HG03469 (cell line): Measurements from ENCODE around the gene SLC9B1.

ENCODE experiments used
- ATAC-seq: cut with Tn5 transposase; IDR thresholded peaks from one replicate; pipeline ENCODE4 v1.9.1; 2021; ENCODE audit warnings: mild to moderate bottlenecking, moderate library complexity, moderate number of reproducible peaks; ENCODE audit not compliant: unreplicated experiment

SLC9B1 gene, protein sequence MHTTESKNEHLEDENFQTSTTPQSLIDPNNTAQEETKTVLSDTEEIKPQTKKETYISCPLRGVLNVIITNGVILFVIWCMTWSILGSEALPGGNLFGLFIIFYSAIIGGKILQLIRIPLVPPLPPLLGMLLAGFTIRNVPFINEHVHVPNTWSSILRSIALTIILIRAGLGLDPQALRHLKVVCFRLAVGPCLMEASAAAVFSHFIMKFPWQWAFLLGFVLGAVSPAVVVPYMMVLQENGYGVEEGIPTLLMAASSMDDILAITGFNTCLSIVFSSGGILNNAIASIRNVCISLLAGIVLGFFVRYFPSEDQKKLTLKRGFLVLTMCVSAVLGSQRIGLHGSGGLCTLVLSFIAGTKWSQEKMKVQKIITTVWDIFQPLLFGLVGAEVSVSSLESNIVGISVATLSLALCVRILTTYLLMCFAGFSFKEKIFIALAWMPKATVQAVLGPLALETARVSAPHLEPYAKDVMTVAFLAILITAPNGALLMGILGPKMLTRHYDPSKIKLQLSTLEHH

DNA sequence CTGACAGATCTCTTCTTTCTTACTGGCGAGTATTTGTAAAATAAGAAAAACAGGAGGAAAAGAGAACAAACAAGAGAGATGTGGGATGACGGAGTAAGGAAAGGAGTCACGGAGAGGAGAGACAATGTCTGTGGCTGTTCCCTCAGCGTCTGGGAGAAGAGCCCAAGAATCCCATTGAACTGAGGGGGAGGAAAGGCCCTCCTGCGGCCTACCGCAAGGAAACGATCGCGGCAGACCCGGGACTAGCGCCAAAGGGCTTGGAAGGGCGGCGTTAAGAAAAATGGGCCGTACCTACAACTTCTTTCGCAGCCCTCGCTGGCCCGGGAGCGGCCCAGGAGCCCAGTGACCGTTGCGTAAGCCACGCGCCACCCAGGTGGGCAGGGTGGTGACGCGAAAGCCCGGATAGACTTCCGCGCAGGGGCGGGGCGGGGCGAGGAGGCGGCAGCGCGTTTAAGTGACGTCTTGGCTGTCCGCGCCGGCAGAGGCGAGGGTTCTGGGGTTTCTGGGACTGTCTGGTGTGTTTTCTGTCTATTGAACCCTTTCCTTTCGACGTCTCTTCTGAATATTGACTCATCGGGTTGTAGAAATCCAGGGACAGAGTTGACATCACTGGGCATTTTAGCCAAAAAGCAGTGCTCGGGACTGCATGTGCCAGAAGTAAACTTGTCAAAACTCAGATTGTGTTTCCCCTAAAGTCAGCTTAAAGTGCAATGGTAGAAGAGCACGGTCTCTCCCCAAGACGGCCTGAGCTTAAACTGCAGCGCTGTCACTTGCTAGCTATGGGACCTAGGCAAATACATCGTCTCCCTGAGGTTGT is at the start of gene SLC9B1:
TSS of gene SLC9B1 (minus strand) at position 398 of the 817 bp plus-strand sequence. CDS start 27,994 bp downstream, outside the sequence.
- peak; percentile 93 for ATAC-seq

DNA sequence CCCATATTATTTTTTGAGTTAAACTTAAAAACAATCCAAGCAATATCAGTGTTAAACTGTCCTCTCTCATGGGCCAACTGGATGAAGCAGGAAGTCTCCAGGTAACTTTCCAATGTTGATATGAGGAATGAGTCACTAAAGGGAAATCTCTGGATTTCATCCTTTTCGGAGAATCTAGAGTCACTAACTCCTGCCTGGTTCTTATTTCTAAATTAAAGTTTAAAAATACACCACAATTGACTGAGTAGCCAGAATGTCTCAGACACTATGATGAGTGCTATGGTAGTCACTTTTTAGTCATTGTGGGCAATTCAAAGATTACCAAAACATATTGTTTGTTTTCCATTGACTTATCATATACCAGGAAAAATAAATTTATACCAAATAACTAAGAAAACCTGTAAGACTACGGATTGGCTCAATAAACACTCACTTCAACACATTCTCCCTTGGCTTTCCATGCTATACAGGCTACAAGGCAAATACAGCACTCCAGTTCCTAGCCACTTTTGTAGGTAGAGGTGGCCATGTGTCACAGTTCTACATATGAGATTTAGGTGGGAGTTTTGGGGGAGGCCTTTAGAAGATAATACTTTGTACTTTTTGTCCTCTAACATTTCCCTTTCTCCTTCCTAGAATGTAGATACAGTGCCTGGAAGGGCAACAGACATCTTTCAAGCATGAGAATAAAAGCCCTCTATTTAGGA is 48.5 kb upstream of the SLC9B1 start:
- no peak for ATAC-seq

DNA sequence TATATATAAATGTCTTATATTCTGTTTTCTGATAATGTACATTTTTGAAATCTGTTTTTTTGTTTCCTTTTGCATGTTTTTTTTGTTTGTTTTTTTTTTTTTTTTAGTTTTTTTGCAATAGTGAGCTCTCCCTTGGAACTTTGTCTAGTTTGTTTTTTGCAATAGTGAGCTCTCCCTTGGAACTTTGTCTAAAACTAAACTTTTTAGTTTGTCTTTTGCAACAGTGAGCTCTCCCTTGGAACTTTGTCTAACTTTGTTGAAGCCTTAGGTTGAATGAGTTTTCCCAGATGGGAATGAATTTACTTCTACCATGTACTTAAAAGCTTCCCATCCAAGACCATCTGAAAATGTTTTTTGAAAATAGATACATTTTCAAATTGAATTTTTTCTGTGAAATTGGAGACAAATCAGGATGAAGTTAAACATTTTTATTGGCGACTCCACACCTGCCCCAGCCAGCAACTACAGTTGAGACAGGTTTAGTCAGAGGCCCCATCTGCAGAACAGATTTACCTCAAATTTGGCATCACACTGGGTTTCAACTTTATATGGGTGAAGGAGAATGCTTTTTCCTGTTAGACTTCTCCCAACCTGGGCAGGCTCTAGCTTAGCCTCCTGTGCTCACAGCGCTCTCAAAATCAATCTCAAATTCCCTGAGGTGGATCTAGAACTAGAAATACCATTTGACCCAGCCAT is 41.1 kb upstream of the SLC9B1 start:
- ATAC-seq, result no peak

DNA sequence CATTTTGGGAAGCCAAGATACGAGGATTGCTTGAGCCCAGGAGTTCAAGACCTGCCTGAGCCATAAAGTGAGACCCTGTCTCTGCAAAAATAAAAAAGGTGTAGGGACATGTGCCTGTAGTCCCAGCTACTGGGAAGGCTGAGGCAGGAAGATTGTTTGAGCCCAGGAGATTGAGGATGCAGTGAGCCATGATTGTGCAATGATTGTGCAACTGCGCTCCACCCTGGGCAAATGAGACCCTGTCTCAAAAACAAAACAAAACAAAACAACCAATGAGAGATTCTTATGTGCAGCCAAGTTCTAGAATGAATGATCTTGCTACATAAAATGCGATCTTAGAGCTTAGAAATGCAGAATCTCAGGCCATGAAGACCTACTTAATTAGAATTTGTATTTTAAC is 34.5 kb upstream of the SLC9B1 start:
- ATAC-seq, result no peak

DNA sequence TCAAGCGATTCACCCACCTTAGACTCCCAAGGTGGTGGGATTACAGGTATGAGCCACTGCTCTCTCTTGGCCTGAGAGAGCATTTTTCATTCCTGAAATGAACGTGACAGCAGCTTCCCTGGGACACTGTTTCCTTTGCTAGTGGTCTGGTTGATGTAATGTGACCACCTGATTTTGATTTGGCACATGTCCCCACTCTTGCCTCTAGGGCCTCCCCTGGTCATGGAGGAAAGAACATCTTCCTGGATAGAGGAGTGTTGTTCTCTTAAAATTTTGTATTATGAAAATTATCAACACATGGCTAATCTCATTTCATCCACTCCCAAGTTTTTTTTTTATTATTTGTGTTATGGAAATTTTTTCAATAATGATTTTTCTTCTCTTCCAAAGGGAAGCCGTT is 33.3 kb upstream of the SLC9B1 start:
- ATAC-seq, result no peak

DNA sequence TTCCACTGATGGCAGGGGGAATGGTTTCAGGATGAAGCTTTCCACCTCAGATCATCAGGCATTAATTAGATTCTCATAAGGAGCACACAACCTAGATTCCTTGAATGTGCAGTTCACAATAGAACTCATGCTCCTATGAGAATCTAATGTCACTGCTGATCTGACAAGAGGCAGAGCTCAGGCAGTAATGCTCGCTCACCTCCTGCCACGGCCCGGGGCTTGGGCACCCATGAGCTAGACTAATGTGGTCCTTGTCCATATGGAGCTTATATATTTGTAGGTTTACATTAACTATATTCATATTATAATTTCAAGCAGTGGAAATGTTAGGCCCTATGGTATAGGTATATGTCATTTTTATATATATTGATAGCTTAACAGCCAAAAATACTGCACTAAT is 32.6 kb upstream of the SLC9B1 start:
- ATAC-seq, result no peak

DNA sequence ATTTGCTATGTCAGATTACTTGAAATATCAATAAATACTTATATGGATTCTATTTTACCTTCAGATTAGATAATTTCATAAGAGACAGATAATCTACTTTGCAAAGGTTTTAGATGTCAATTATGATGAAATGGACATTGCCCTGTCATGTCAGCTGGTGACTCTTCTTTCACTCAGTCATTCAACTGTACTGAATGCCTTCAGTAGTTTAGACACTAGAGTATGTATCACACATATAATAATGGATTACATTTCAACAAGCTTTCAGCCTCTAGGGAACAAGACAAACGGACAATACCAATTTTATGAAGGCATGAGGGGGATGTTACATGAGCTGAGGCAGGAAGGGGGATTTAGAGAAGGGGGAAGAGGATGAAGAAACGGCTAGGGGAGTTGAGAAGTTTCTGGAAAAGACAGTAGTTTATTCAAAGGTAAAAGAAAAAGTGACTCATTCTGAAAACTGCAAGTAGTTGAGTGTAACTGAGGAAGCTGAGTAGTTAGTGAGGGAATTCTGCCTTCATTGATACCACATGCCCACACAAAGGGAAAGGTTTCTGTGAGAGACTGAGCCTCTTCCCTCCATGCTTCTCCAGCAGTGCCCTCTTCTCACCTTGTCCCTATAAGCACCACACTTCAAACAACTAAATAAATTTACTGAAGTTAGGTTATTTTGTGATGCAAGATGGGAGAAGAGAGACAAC is 31.4 kb upstream of the SLC9B1 start:
- no peak for ATAC-seq

DNA sequence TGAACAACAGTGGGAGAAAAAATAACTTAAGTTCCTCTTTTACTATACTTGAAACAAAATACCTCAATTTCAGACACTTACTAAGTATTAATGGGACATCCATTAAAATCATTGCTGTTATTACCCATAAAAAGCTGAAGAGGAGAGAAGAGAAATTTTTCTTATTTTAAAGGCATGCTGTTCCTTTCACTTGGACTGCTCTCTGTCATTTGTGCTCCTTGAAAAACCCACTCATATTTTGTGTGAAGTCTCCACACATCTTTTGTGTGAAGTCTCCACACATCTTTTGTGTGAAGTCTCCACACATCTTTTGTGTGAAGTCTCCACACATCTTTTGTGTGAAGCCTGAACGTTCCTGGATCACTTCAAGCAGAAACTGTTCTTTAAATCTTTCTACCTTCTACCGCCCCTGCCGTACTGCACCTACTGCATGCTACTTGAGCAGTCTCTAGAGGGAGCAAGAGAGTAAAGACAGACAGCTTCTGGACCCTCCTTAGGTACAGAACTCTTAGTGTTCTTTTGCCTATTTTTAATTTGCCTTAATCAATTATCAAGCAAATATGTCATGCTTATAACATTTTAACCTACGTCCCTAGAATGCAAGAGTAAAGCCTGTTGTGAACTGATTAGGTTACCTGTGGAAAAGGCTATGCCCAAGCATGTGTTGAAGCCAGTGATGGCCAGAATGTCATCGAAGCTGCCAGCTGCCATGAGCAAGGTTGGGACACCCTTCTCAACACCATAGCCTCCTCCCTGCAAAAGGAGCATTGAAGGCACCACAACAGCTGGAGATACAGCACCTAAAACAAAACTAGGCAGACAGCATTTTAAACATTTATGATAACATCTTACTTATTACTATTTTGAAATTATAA is 27.1 kb upstream of the SLC9B1 start:
- ATAC-seq, result peak; percentile 97

DNA sequence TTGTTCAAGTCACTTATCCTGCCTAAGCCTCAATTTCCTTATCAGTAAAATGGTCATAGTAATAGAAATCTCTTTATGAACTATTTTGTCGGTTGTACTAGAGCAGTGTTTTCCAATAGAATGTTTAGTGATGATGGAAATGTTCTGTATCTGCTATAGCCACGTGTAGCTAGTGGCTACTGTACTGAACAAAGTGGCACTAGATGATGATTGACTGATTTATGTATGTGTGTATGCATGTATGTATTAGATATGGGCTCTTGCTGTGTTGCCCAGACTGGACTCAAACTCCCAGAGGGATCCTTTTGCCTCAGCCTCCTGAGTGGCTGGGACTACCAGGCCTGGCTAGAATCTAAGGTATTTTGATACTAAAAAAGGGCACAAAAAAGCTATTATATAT is 24.7 kb upstream of the SLC9B1 start:
- ATAC-seq, result no peak

DNA sequence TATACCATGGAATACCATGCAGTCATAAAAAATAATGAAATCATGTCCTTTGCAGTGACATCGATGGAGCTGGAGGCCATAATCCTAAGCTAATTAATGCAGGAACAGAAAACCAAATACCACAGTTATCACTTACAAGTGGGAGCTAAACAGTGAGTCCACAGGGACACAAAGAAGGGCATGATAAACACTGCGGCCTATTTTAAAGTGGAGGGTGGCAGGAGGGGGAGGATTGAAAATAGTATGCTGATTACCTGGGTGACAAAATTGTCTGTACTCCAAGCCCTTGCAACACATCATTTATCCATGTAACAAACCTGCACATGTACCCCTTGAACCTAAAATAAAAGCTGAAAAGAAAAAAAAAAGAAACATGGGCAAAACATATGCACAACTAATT is 16.7 kb upstream of the SLC9B1 start:
- ATAC-seq, result no peak

DNA sequence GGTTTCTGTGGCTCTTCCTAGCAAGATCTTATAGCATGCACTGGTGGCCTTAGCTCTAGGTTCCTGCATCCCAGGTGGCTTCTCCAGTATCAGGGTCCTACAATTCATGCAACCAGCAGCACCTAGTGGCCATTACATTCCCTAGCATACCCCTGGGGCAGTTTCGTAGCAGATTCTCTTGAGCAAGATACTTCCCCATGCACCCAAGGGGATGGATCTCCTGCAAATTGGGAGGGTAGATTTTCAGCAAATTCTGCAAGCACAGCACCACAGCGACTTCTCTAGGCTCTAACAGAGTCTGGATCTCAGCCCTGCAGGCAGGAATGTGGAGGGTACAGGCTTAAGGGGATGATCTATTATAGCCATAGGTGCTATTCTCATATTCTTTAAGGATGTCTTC is 13.1 kb upstream of the SLC9B1 start:
- no peak for ATAC-seq

DNA sequence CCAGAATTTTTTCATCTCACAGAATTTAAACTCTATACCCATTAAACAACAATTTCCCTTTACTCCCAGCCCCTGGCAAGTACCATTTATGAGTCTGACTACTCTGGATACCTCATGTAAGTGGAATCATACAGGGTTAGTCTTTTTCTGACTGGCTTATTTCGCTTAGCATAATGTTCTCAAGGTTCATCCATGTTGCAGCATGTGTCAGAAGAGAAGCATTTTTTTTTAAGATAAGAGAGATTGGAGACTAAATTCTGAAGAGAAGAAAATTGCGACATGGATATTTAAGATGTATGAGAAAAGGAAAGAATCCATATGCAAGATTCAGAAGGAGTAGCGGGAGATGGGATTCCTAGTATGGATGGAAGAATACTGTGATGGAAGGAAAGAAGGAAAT is 11.3 kb upstream of the SLC9B1 start:
- ATAC-seq, result no peak

DNA sequence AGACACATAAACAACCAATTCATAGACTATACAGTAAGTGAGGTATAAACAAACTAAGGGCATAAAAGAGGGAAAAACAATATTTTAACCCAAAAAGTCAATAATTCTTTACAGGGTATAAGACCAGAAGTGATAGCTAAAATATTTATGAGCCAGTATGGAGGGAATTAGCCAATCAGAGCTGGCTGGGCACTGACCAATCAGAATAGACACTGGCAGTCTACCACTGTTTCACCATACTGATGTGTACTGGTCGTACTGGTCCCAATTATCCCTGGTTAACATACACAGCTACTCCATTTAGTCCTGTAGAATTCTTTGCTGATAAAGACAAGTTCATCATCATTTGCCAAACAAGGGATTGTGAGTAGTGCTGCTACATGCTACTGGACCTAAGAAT is 9.8 kb upstream of the SLC9B1 start:
- ATAC-seq, result no peak

DNA sequence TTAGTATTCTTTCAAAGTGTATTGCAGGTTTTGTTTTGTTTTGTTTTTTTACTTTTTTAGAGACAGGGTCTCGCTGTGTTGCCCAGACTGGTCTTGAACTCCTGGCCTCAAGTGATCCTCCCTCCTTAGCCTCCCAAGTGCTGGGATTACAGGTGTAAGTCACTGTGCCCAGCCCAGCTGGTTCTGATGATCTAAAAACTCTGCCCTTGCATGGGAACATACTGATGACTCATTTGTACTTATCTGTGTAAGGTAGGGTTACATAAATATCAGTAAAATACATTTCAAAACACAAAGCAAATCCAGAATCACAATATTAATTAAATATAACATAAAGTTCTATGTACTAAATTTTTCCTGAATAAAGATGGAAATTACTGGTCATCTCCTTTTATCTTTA is 7.4 kb upstream of the SLC9B1 start:
- no peak for ATAC-seq

DNA sequence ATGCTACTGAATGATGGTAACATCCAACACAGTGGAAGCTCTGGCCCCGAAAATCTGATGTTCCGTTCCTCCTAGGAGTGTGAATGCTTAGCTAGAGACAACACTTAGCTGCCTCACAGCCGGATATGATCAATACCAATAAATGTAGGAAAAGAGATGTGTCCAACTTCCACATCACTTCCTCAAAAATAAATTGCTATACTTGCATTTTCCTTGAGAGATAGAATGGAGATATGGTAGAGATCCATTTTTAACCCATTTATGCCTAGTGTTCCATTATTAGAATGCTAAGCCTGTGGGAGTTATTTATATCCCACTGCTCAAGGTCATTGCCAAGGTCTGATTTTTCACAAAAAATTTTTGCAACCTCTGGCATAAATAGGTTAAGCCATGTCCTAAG is 5.5 kb upstream of the SLC9B1 start:
- ATAC-seq, result no peak

DNA sequence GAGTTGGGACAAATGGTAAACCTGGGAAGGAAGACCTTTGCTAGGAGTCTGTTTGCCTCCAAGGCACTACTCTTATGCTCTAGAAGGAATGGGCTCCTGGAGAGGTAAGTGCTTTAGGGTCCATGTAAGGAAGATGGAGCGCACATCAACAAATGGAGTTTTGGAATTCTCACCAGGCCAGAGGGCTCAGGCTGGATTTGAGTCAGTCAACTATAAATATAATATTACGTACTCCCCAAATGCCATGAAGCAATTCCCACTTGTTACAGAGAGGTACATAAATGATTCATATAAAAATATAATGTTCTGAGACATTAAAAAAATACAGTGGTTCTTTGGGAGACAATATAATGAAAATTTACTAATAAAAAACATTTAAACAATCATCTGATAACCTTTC is 1.6 kb upstream of the SLC9B1 start:
- no peak for ATAC-seq

DNA sequence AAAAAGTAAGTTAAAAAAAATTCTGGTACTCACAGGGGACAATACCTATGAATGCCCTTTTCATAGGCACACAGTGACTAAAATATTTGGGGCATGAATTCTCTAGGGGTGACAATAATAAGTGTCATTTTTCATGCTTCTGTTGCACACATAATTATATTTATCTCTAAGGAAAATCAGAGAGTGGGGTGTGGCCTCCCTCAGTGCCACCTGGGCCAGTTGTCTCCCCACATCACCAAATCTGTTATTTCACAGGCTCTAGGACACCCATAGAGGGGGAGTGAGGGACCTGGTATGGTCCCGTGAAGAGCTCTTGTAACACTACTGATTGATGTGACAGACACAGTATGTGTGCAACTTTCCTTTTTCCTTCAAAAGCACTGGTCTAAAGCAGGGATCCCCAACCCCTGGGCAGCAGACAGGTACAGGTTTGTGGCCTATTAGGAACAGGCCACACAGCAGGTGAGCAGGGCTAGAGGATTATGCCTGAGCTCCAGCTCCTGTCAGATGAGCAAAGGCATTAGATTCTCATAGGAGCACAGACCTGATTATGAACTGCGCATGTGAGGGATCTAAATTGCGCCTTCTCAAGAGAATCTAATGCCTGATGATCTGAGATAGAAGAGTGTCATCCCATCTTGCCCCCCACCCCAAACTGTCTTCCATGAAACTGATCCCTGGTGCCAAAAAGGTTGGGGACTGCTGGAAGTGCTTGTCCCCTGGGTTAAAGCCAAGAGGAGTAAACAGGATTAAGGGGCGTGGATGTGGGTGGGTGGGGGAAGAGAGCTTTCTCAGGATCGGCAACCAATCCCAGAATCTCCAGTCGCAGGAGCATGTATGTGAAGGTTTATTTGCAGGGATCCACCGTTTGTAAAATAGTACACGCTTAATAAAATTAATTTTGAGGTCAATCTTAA is 856 bp downstream of the SLC9B1 start:
- no peak for ATAC-seq

DNA sequence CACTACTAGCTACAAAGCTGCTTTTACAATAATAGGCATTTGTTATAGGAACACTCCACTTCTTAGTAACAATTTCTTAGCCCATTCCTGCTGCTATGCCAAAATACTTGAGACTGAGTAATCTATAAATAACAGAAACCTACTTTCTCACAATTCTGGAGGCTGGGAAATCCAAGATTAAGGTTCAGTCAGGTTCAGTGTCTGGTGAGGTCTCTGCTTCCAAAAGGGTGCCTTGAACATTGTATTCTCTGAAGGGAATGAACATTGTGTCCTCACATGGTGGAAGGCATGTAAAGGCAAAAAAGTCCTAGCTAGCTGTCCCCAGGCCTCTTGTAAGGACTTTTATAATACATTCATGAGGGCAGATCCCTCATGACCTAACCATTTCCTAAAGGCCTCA is 7.0 kb downstream of the SLC9B1 start:
- ATAC-seq, result no peak
